ENCODE results near the gene LARP7.
"Not testable (repeated sequence)": the region's sequence is repeated elsewhere in the genome, so short reads cannot be mapped to it uniquely, and the experiment has no call there.

Gene LARP7

DNA sequence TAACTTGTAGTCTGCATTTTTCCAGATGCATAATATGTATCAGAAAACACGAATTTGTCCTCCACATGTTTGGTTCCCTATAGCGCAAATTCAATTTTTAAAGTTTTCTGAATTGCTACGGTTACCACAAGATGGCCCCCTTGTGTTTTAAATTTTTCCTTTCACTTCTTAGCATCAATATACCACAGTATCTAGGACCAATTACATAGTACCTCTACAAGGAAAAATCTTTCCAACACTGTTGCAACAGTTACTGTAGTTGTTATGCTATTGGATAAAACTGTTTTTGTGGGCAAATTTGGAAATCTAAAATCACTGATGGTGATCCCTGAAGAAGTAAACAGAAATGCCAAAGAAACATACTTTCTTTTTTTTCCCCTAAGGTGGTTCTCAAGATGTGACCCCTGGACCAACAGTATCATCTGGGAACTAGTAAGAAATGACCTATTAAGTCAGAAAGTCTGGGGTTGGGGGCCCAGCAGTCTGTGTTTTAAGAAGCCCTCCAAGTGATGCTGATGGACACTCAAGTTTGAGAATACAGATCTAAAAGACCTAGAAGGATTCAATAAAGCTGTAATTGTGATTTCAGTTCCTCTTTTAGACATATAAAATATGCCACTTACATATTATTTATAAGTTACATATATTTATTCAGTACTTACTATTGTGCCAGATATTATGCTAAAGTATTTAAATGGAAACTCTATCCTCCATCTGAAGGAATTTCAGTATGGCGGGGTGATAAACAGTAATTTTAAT is 3.3 kb upstream of the LARP7 start:
- H3K36me3 ChIP-seq (ENCODE audit: control insufficient read depth, insufficient read depth, low read length): peaks cover 21% of the 10 kb centered on the region
- no peaks in the 10 kb centered on the region for H3K9me3 ChIP-seq (ENCODE audit: control insufficient read depth, low read length)
- 43 to 50% methylated on average over 4 of the region's 4 CpGs for WGBS, 2 experiments
- no peak overlapping the region for H3K4me3 ChIP-seq (ENCODE audit: insufficient read depth, low read depth, low read length)
- no peak overlapping the region for H3K27ac ChIP-seq (ENCODE audit: insufficient read depth, low read depth, low read length, poor library complexity, severe bottlenecking)
- no peaks in the 10 kb centered on the region for H3K27me3 ChIP-seq (ENCODE audit: control insufficient read depth, insufficient read depth, low read length, poor library complexity, severe bottlenecking)
- peaks cover 8% of the 10 kb centered on the region for H3K4me1 ChIP-seq (ENCODE audit: control insufficient read depth, insufficient read depth, low read length)

DNA sequence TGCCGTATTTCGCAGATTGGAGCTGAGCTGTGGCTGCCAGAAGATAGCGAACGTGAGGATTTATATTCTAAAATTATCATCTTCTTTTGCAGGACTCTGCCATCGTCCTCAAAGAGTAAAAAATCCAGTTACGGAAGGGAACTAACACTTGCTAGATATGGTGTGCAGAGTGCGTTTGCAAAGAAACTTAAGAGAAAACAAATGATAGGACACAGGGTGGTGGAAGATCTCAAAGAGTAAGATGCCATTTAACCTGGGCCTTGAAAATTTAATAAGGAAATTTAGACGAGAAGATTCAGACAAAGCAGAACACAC is 566 bp downstream of the LARP7 start:
- Histone ChIP-seq H3K27ac (ENCODE audit: insufficient read depth, low read depth, low read length, poor library complexity, severe bottlenecking) (peak overlapping the region; percentile 63), H3K4me3 (ENCODE audit: insufficient read depth, low read depth, low read length) (peak overlapping the region; percentile 90), H3K9me3 (ENCODE audit: control insufficient read depth, low read length) (no peaks in the 10 kb centered on the region), H3K27me3 (ENCODE audit: control insufficient read depth, insufficient read depth, low read length, poor library complexity, severe bottlenecking) (no peaks in the 10 kb centered on the region), H3K36me3 (ENCODE audit: control insufficient read depth, insufficient read depth, low read length) (peaks cover 7% of the 10 kb centered on the region), H3K4me1 (ENCODE audit: control insufficient read depth, insufficient read depth, low read length) (peaks cover 8% of the 10 kb centered on the region)
- WGBS, 2 experiments: 2 to 3% methylated on average over 8 of the region's 8 CpGs

DNA sequence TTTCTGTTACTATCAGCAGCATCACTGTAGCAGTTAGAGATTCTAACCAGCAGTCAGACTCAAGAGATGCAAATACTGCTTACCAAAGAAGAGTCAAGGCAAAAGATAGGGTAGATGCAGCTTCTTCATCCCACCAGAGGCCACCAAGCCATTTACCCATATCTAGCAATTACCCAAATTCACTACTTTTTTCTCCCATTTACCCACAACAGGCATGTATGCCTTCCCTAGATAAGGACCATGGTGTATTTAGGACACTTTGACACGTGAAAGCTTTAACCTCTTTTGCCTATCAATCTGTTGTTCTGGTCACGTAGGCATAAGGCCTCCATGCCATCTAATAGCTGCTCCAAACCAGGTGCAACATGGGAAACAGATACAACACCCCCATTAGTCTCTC is 5.6 kb downstream of the LARP7 start:
- WGBS, 2 experiments: 89 to 96% methylated on average over 2 of the region's 2 CpGs
- no peak overlapping the region for H3K27ac ChIP-seq (ENCODE audit: insufficient read depth, low read depth, low read length, poor library complexity, severe bottlenecking)
- H3K4me3 ChIP-seq (ENCODE audit: insufficient read depth, low read depth, low read length): no peak overlapping the region
- no peaks in the 10 kb centered on the region for H3K27me3 ChIP-seq (ENCODE audit: control insufficient read depth, insufficient read depth, low read length, poor library complexity, severe bottlenecking)
- peaks cover 12% of the 10 kb centered on the region for H3K4me1 ChIP-seq (ENCODE audit: control insufficient read depth, insufficient read depth, low read length)
- no peaks in the 10 kb centered on the region for H3K9me3 ChIP-seq (ENCODE audit: control insufficient read depth, low read length)
- peaks cover 12% of the 10 kb centered on the region for H3K36me3 ChIP-seq (ENCODE audit: control insufficient read depth, insufficient read depth, low read length)

- not testable (repeated sequence) for H3K9me3 ChIP-seq (ENCODE audit: control insufficient read depth, low read length); H3K27me3 ChIP-seq (ENCODE audit: control insufficient read depth, insufficient read depth, low read length, poor library complexity, severe bottlenecking); H3K4me1 ChIP-seq (ENCODE audit: control insufficient read depth, insufficient read depth, low read length); H3K36me3 ChIP-seq (ENCODE audit: control insufficient read depth, insufficient read depth, low read length); H3K4me3 ChIP-seq (ENCODE audit: insufficient read depth, low read depth, low read length)
- H3K27ac ChIP-seq (ENCODE audit: insufficient read depth, low read depth, low read length, poor library complexity, severe bottlenecking): peak overlapping the region; percentile 40
- WGBS, 2 experiments: 76 to 80% methylated on average over 7 of the region's 10 CpGs
Measured at GRCh38 chr4:112644595-112645535, 7.9 kb downstream of the LARP7 start.

DNA sequence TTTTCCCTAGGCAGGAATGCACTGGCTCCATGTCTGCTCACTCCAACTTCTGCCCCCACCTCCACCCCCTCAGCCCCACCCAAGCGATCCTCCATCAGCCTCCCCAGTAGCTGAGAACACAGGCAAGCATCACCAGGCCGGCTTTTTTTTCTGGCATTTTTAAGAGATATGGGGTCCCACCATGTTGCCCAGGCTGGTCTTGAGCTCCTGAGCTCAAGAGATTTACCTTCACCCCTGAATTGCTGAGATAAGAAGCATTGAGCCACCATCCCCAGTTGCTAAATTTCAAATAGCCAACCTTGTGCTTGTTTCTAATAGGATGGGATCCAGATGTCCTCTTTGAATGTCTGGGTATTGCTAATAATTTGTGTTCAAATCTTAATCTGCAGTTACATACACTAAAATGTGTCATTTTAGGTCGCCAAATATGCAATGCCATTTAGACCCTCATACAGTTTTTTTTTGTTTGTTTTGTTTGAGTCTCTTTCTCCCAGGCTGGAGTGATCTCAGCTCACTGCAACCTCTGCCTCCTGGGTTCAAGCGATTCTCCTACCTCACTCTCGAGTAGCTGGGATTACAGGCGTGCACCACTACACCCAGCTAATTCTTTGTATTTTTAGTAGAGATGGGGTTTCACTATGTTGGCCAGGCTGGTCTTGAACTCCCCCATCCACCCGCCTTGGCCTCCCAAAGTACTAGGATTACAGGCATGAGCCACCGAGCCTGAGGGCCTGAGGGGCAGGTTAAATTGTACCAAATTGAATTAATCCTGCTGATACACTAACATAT is 8.8 kb downstream of the LARP7 start:
- Histone ChIP-seq H3K27ac (ENCODE audit: insufficient read depth, low read depth, low read length, poor library complexity, severe bottlenecking) (peak overlapping the region; percentile 40), H3K9me3 (ENCODE audit: control insufficient read depth, low read length) (no peaks in the 10 kb centered on the region), H3K27me3 (ENCODE audit: control insufficient read depth, insufficient read depth, low read length, poor library complexity, severe bottlenecking) (no peaks in the 10 kb centered on the region), H3K36me3 (ENCODE audit: control insufficient read depth, insufficient read depth, low read length) (peaks cover 6% of the 10 kb centered on the region), H3K4me3 (ENCODE audit: insufficient read depth, low read depth, low read length) (peak overlapping the region; percentile 48), H3K4me1 (ENCODE audit: control insufficient read depth, insufficient read depth, low read length) (peaks cover 9% of the 10 kb centered on the region)
- WGBS, 2 experiments: 3 to 10% methylated on average over 6 to 7 of the region's 8 CpGs

- Histone ChIP-seq H3K4me1 (ENCODE audit: control insufficient read depth, insufficient read depth, low read length) (peaks cover 18% of the 10 kb centered on the region), H3K27ac (ENCODE audit: insufficient read depth, low read depth, low read length, poor library complexity, severe bottlenecking) (peak overlapping the region; percentile 71), H3K4me3 (ENCODE audit: insufficient read depth, low read depth, low read length) (peak overlapping the region; percentile 48), H3K9me3 (ENCODE audit: control insufficient read depth, low read length) (no peaks in the 10 kb centered on the region), H3K27me3 (ENCODE audit: control insufficient read depth, insufficient read depth, low read length, poor library complexity, severe bottlenecking) (no peaks in the 10 kb centered on the region), H3K36me3 (ENCODE audit: control insufficient read depth, insufficient read depth, low read length) (peaks cover 6% of the 10 kb centered on the region)
- WGBS, 2 experiments: 0 to 10% methylated on average over 3 to 5 of the region's 6 CpGs
Measured at GRCh38 chr4:112646632-112647537, 9.9 kb downstream of the LARP7 start.

- Histone ChIP-seq H3K27me3 (ENCODE audit: control insufficient read depth, insufficient read depth, low read length, poor library complexity, severe bottlenecking) (no peaks in the 10 kb centered on the region), H3K4me1 (ENCODE audit: control insufficient read depth, insufficient read depth, low read length) (peaks cover 25% of the 10 kb centered on the region), H3K4me3 (ENCODE audit: insufficient read depth, low read depth, low read length) (peak overlapping the region; percentile 48), H3K27ac (ENCODE audit: insufficient read depth, low read depth, low read length, poor library complexity, severe bottlenecking) (peak overlapping the region; percentile 86), H3K9me3 (ENCODE audit: control insufficient read depth, low read length) (no peaks in the 10 kb centered on the region), H3K36me3 (ENCODE audit: control insufficient read depth, insufficient read depth, low read length) (peaks cover 6% of the 10 kb centered on the region)
- 11 to 14% methylated on average over 2 to 3 of the region's 3 CpGs for WGBS, 2 experiments
Measured at GRCh38 chr4:112647785-112648184, 10.8 kb downstream of the LARP7 start.

- H3K36me3 ChIP-seq (ENCODE audit: control insufficient read depth, insufficient read depth, low read length): peaks cover 6% of the 10 kb centered on the region
- 2 to 6% methylated on average over 2 of the region's 3 CpGs for WGBS, 2 experiments
- peak overlapping the region; percentile 86 for H3K27ac ChIP-seq (ENCODE audit: insufficient read depth, low read depth, low read length, poor library complexity, severe bottlenecking)
- no peaks in the 10 kb centered on the region for H3K27me3 ChIP-seq (ENCODE audit: control insufficient read depth, insufficient read depth, low read length, poor library complexity, severe bottlenecking)
- H3K9me3 ChIP-seq (ENCODE audit: control insufficient read depth, low read length): no peaks in the 10 kb centered on the region
- peaks cover 30% of the 10 kb centered on the region for H3K4me1 ChIP-seq (ENCODE audit: control insufficient read depth, insufficient read depth, low read length)
- H3K4me3 ChIP-seq (ENCODE audit: insufficient read depth, low read depth, low read length): peak overlapping the region; percentile 48
Measured at GRCh38 chr4:112648263-112649054, 11.5 kb downstream of the LARP7 start.

- peak overlapping the region; percentile 86 for H3K27ac ChIP-seq (ENCODE audit: insufficient read depth, low read depth, low read length, poor library complexity, severe bottlenecking)
- no peaks in the 10 kb centered on the region for H3K9me3 ChIP-seq (ENCODE audit: control insufficient read depth, low read length)
- H3K4me1 ChIP-seq (ENCODE audit: control insufficient read depth, insufficient read depth, low read length): peaks cover 30% of the 10 kb centered on the region
- peaks cover 6% of the 10 kb centered on the region for H3K36me3 ChIP-seq (ENCODE audit: control insufficient read depth, insufficient read depth, low read length)
- H3K4me3 ChIP-seq (ENCODE audit: insufficient read depth, low read depth, low read length): peak overlapping the region; percentile 48
- no peaks in the 10 kb centered on the region for H3K27me3 ChIP-seq (ENCODE audit: control insufficient read depth, insufficient read depth, low read length, poor library complexity, severe bottlenecking)
- 0% methylated on average over 1 of the region's 2 CpGs; no CpG with 5 or more reads in 1 of the 2 experiments for WGBS, 2 experiments
Measured at GRCh38 chr4:112649055-112649408, 12.1 kb downstream of the LARP7 start.
